HG03064 (cell line): ENCODE results near the gene PITX1.
"Not testable (repeated sequence)": the region's sequence is repeated elsewhere in the genome, so short reads cannot be mapped to it uniquely, and the experiment has no call there.

Source experiments
- ATAC-seq: cut with Tn5 transposase; IDR thresholded peaks from one replicate; pipeline ENCODE4 v1.9.1; 2021; ENCODE audit warnings: low read depth; ENCODE audit not compliant: unreplicated experiment

The PITX1 gene

GRCh38 chr5:135011355-135012032 lies 22.5 kb downstream of the PITX1 start:
- ATAC-seq: no peak

DNA sequence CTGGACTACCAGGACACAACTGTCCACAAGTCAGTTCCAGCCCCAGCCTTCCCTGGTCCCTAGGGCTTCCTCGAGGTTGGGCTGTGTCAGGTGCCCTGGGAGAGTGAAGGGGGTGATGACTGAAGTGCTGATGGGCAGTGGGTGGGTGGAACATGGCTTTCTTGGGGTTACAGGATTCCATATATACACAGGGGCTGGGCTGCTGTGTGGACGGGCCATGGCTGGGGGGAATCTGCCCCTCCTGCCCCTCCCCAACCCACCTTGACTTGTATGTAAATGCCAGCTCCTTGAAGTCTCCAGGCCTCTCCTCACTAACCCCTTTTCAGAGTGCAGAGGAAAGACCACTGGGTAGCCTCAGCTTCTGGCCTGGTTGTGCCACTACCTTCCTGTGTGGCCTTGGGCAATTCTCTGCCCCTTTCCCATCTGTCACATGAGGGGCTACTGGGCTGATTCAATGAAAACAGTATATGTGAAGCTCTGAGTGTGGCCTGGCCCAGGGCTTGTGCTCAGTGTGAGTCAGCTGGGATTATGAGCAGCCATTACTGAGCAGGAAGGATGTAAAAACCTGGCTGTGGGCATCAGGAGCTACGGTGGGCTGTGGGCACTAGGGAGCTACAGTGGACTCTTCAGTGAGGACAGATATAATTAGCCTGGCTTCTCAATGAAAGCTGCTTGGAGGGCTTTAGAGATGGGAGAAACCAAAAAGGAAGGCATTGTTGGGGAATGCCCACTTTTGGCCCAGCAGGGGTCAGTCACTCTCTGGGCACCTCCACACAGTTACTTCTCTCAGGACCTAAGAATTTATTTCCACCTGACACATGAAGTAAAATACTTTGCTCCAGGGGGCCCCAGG lies 23.3 kb downstream of the PITX1 start:
- ATAC-seq: no peak

- no peak for ATAC-seq
Observed at GRCh38 chr5:135009736-135010501, 24.1 kb downstream of the PITX1 start.

DNA sequence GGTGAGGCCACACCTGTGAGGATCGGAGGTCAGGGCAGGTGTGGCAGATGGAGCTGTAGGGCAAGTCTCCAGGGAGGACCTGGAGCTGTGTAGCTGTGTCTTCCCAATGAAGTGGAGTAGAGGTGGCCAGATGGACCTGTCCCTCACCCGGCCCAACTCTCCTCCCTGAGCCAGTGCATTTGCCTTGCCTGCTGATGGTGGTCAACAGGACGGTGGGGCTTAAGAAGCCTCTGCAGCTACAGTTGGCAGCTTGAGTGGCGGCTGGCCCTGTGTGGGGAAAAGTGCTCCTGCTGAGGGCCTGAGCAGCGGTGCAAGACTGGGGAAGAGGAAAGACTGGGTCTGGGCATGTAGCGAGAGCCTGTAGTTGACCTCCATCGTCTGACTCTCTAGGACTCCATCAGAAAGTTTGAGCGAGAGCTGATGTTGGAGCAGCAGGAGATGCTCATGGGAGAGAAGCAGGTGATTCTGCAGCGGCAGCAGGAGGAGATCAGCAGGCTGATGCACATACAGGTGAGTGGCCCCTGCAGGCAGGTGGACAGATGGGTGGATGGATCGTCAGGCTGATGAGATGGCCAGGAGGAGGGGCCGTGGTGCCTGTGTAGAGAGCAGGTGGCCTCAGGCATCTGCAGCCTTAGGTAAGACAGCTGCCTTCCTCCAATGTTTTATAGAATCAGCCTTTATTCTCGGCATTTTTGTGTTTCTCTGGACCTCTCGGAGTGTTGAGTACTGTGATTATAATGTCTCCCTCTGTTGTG lies 24.9 kb downstream of the PITX1 start:
- ATAC-seq: no peak

GRCh38 chr5:135008556-135008955 lies 25.5 kb downstream of the PITX1 start:
- no peak for ATAC-seq

DNA sequence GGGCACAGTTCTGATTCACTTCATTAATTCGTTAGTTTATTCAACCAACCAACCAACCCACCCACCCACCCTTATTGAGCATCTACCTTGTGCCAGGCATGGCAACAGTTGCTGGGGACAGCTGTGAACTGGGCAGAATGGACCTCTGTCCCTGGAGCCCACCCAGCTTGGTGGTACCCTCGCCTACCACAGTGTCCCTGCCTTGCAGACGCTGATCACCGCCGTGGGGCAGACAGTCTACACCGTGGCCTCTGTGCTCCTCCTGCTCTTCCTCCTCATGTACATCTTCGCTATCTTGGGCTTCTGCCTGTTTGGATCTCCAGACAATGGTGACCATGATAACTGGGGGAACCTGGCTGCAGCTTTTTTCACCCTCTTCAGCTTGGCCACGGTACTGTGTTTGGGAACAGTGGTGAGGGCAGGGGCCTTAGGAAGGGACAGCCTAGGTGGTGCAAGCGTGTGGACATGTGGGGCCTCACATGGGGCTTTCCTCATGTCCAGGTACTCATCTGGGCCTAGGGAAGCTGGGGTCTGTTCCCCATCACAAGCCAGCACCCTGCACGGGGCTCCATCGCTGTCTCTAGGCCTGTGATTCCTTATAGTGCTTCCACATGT lies 26.2 kb downstream of the PITX1 start:
- no peak for ATAC-seq

DNA sequence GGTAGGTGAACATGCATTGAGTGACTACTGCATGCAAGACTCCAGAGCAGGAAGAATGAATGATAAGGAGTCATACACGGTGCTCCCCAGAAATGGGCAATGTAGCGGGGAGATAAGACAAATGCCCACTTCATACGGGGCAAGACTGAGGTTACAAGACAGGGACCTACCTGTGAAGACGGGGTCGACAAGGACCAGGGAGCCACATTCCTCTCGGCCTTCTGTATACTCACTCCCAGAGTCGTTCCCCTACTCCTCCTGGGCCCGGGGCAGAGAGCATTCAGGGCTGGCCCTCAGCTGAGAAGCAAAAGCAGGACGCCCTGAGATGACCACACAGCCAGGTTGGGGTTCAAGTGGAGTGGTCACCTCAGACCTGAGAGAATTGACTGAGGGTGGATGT lies 26.7 kb downstream of the PITX1 start:
- ATAC-seq: no peak

- no peak for ATAC-seq
Observed at GRCh38 chr5:135005076-135005475, 29.0 kb downstream of the PITX1 start.

DNA sequence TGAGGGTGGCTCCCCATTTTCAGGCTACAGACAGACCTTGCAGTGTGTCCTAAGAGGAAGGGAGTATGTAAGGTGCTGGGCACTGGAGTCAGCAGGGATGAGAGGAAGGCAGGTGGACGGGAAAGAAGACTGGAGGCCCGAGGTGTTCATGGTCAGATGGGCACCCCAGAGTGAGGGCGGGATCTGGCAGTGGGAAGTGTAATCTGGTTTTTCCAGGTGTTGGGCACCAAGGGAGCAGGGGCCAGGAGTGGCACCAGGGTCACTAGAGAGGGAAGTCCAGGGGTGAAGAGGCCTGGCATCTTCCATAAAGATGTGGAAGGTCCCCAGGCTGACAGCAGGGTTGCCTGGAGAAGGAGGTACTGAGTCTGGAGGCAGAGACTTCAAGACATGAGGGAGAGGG lies 29.7 kb downstream of the PITX1 start:
- ATAC-seq: no peak

- not testable (repeated sequence) for ATAC-seq
Observed at GRCh38 chr5:134998068-134998467, 36.0 kb downstream of the PITX1 start.

GRCh38 chr5:134997015-134997414 lies 37.0 kb downstream of the PITX1 start:
- ATAC-seq: no peak

GRCh38 chr5:134995850-134996402 lies 38.1 kb downstream of the PITX1 start:
- no peak for ATAC-seq

GRCh38 chr5:134994560-134995156 lies 39.4 kb downstream of the PITX1 start:
- ATAC-seq: no peak

DNA sequence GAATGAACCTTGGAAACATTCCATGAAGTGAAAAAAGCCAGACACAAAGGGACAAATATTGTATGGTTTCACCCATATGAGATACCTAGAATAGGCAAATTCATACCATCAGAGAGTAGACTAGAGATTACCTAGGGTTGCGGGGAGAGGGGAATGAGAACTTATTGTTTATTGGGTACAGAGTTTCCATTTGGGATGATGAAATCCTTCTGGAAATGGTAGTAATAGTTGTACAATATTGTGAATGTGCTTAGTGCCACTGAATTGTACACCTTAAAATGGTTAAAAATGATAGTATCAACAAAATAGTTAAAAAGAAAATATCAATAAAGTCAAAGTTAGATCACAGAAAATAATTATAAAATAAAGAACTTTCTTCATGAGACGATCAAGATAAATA lies 40.9 kb downstream of the PITX1 start:
- no peak for ATAC-seq

- no peak for ATAC-seq
Observed at GRCh38 chr5:134992148-134992547, 41.9 kb downstream of the PITX1 start.

- ATAC-seq: not testable (repeated sequence)
Observed at GRCh38 chr5:134990183-134990582, 43.8 kb downstream of the PITX1 start.

DNA sequence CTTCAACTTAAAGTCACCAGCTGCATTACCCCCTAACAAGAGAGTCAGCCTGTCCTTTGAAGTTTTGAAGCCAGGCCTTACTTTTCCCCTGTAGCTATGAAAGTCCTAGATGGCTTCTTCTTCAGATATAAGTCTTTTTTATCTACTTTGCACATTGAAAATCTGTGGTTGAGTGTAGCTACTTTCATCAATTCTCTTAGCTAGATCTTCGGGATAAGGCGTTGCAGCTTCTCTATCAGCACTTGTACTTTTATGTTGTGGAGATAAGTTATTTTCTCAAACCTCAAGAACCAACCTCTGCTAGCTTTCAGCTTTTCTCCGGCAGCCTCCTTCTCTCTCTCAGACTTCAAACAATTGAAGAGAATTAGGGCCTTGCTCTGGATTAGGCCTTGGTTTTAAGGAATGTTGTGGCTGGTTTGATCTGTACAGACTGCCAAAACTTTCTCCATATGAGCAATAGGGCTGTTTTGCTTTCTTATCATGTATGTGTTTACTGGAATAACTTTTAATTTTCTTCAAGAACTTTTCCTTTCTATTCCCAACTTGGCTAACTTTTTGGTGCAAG lies 44.7 kb downstream of the PITX1 start:
- no peak for ATAC-seq

DNA sequence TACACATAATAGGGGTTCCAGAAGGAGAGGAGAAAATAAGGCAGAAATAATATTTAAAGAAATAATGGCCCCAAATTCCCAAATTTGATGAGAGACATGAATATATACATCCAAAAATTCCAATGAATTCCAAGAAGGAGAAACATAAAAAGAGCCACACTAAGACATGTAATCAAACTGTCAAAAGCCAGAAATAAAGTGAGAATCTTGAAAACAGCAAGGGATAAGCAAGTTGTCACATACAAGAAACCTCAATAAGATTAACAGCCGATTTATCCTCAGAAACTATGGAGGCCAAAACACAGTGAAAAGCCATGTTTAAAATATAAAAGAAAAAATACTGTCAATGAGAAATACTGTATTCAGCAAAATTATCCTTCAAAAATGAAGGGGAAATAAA lies 51.8 kb downstream of the PITX1 start:
- no peak for ATAC-seq

GRCh38 chr5:134979416-134979815 lies 54.6 kb downstream of the PITX1 start:
- ATAC-seq: no peak
